NCI-H2107 treated with DMSO at 0.1 percent for 48 hours (cell line): Measurements from ENCODE around the gene STPG4.
"Not testable (repeated sequence)": the region's sequence is repeated elsewhere in the genome, so short reads cannot be mapped to it uniquely, and the experiment has no call there.

Experiments used
- DNase-seq: peaks from one replicate; lab custom pipeline; 2025; ENCODE audit not compliant: unreplicated experiment; lab: John Stamatoyannopoulos, UW

STPG4 gene

GRCh38 chr2:47173986-47174732, 19.1 kb upstream of the STPG4 start:
- no peak for DNase-seq

- no peak for DNase-seq
Observed at GRCh38 chr2:47172922-47173695, 18.0 kb upstream of the STPG4 start.

- no peak for DNase-seq
Observed at GRCh38 chr2:47172156-47172921, 17.2 kb upstream of the STPG4 start.

DNA sequence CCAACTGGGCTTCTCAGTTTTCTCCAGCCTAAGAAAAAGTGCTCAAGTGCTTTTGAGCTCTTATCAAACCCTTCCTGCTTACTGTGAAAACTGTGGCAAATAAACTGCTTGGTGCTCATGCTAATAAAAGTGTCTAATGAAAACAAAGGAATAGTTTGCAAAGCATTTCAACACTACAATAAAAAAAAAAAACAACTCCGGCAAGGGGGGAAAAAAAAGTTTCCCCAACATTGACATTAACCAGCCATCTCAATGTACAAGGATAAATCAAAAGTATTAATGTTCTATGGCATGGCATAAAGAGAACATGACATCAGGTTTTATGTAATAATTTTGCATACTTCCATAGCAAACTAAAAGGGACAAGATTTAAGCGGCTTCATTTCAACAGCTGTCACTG, 14.7 kb upstream of the STPG4 start:
- no peak for DNase-seq

- DNase-seq = not testable (repeated sequence)
Observed at GRCh38 chr2:47168895-47169294, 13.8 kb upstream of the STPG4 start.

DNA sequence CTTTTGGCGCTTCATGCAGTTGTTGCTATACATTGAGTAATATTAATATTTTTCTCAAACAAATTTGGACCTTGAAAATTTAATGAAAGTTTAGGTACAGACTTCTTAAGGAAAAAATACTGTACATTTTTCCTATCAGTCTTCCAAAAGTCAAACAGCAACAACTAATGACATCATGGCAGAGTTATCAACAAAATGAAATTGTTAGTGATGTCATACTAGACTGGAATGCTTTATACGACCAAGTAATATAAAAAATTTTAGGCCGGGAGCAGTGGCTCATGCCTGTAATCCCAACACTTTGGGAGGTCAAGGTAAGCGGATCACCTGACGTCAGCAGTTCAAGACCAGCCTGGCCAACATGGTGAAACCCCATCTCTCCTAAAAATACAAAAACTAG, 12.0 kb upstream of the STPG4 start:
- no peak for DNase-seq

- no peak for DNase-seq
Observed at GRCh38 chr2:47165001-47165555, 10.0 kb upstream of the STPG4 start.

DNA sequence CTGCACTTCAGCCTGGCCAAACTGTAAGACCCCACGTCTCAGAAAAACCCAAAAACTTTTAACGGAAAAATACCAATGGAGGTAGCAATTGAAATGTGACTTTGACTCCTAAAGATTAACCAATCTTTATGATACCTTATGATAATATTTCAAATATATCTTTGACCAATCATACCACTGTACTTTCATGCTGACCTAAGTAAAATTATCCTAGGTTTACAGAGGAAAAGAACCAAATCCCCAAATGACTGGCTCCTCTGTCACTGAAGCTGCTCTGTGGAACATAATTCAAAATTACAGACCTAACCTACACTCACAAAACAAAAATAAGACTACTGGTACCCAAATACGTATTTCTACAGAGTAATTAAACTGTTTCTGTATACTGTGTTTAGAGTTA, 7.7 kb upstream of the STPG4 start:
- DNase-seq = no peak

GRCh38 chr2:47161475-47161874, 6.4 kb upstream of the STPG4 start:
- no peak for DNase-seq

DNA sequence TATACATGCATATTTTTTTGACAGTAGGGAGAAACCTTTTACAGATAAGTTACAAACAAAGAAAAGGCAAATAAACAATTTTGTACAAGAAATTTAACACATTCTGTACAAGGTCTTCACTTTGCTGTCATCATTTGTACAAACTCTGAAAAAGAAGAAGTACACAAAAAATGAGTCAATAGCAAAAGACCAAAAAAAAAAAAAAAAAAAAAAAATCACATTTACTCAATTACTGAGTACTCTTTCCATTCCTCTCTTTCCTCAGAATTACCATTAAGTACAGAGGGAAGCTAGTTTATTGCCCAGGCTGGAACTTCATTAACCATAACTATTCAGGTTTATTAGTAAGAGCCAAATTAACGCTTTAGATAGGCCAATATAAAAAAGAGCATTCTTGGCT, 5.6 kb upstream of the STPG4 start:
- no peak for DNase-seq

DNA sequence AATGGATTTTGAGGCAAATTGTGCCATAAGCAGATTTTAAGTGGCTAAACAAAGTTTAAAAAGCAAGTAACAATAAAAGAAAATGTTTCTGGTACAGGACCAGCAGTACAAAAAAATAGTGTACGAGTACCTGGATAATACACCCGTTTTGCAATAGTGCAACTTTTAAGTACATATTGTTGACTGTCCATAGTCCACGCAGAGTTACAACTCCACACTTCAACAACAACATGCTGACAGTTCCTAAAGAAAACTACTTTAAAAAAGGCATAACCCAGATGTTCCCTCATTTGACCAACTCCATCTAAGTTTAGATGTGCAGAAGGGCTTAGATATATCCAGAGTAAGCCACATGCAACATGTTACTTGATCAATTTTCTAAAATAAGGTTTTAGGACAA, 5.1 kb upstream of the STPG4 start:
- DNase-seq = no peak

DNA sequence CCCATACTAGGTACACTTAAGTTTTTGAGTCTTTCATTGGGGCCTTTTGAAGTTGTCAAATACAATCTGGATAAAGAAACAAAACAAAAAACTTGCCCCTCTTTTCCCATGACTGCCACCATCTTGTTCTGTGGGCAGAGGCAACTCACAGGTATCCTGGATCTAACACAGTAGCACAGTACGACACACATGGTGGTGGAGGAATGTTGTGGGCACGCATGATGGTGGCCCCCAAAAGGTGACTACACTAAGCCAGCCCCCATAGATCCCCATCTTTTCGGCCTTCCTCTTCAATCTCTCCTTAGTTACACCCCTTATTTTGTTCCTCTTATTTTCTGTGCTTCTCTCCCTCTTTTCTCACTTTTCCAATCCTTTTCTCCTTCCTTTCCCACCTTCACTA, 4.5 kb upstream of the STPG4 start:
- no peak for DNase-seq

DNA sequence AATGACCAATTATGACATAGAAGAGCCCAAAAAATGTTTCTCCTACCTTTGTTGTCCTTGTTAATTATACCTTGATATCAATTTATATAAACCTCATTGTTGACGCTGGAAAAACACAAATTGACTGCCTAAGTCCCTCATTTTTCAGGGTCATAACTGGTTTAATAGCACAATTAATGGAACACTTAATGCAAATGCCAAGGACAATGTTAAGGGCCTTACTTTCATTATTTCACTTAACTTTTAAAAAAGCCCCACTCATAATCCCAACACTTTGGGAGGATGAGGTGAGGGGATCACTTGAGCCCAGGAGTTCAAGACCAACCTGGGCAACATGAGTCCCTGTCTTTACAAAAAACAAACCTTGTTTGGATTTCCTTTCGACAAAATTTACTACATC, 3.5 kb upstream of the STPG4 start:
- DNase-seq = no peak

DNA sequence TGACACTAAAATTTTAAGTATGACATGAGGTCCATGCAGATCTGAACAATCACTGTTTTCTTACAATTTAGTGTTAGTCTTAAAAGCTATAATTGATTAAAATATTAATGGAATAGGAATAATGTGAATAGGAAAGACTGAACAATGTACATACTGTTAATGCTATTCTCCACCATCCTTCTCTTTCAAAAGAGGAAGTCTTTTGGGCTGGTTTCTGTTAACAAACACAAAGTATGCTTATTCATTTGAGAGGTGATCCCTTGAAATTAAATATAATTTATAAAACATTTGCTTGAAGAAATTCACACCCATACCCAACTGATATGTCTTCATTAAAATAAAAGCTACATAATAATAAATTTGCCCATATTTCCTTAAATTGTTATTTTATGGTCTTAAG, 2.3 kb downstream of the STPG4 start:
- DNase-seq = no peak

DNA sequence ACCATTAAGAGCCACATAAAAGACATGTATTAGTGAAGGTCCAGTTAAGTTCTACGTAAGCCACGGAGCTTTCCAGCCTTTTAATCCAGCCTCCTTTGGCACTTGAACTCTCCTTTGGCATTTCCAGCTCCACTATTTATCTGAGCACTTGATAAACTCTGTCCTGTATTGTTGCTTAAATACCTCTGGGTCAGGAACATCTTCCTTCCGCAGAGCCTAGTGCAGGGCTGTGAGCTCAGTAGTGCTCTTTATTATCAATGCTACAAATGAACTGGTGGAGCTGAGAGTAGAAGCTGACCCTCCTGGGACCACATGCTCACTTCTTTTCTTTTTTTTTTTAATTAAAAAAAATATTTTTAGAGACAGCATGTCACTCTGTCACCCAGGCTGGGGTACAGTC, 4.9 kb downstream of the STPG4 start:
- DNase-seq = no peak

- DNase-seq = no peak
Observed at GRCh38 chr2:47147021-47147420, 8.1 kb downstream of the STPG4 start.

DNA sequence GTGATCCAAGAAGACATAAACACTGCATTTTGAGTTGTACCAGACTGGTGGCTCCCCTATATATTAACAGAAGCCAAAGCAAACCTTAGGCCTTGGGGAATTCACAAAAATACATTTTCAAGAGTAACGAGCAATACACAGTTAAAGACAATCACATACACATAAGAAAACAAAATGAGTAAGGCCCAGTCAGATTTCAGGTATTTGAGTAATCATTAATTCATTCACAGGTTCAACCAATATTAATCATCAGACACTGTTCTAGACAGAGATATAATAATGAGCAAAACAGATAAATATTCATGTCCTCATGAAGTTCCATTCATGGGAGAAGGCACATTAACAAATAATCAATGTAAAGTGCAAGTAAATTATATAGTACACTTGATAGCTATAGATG, 9.6 kb downstream of the STPG4 start:
- DNase-seq = no peak

GRCh38 chr2:47141520-47141919, 13.6 kb downstream of the STPG4 start:
- no peak for DNase-seq

GRCh38 chr2:47134386-47135090, 20.6 kb downstream of the STPG4 start:
- DNase-seq = no peak

- no peak for DNase-seq
Observed at GRCh38 chr2:47133046-47133445, 22.1 kb downstream of the STPG4 start.

DNA sequence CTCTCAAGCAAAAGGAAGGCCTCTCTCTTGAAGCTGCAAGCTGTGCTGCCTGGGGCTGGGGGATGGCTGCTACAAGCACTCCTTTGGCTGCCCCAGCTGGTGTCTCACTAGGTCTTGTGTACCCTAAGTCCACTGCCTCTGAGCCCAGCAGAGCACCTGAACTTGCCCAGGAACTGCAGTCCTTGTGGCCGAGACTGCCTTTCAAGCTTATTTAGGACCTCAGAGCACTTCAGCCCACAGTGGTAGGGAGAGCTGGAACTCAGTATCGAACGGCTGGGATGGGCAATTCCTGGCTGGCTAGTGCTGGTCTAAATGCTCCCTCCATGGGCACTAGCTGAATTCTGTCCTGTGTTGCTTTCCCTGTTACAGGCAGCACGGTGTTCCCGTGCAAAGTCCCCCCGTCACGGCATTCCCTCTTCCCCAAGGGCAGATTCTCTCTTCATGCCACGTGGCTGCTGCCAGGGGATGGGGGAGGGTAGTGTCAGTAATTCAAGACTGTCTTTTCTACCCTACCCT, 25.9 kb downstream of the STPG4 start:
- no peak for DNase-seq
